Neuron (in vitro differentiated cells): ENCODE results near the gene DNAH12.

Experiments
- H2AFZ ChIP-seq: one replicate; pipeline ENCODE4 v1.6.1; 2013; ENCODE audit warnings: low read depth, mild to moderate bottlenecking, inconsistent platforms, low read length, moderate library complexity
- H3K27me3 ChIP-seq: one replicate; pipeline ENCODE4 v1.6.1; 2013; ENCODE audit warnings: low read length; ENCODE audit not compliant: insufficient read depth
- H3K36me3 ChIP-seq: one replicate; pipeline ENCODE4 v1.6.1; 2013; ENCODE audit warnings: low read length; ENCODE audit not compliant: insufficient read depth
- H3K4me1 ChIP-seq: one replicate; pipeline ENCODE4 v1.6.1; 2013; ENCODE audit warnings: low read length; ENCODE audit not compliant: insufficient read depth
- H3K4me3 ChIP-seq: 2 replicates; pipeline ENCODE4 v1.5.1; 2013; ENCODE audit warnings: mild to moderate bottlenecking, low read length, moderate library complexity
- H3K9me3 ChIP-seq: one replicate; pipeline ENCODE4 v1.6.1; 2013; ENCODE audit warnings: low read length

DNAH12 gene

DNA sequence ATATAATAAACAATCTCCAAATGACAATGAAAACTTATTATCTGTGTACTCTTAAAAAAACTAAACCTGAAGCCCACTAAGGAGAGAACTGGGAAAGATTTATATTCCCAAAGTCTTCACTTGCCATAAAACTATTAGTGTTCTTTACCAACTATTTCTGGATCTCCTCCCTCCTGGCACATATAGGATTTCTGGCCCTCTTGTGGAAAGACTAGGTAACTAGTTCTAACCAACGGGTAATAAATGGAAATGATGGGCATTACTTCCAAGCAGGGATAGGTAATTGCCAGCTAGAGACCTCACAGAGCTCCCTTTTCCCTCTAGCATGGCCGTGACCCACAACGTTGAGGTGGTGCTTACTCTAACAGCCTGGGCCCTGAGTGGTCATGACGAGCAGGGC is 110.1 kb downstream of the DNAH12 start:
- Histone ChIP-seq H3K4me1 (no peaks in the 10 kb centered on the region), H3K27me3 (no peaks in the 10 kb centered on the region), H2AFZ (no peak overlapping the region), H3K9me3 (no peaks in the 10 kb centered on the region), H3K36me3 (no peaks in the 10 kb centered on the region), H3K4me3 (no peak overlapping the region)

DNA sequence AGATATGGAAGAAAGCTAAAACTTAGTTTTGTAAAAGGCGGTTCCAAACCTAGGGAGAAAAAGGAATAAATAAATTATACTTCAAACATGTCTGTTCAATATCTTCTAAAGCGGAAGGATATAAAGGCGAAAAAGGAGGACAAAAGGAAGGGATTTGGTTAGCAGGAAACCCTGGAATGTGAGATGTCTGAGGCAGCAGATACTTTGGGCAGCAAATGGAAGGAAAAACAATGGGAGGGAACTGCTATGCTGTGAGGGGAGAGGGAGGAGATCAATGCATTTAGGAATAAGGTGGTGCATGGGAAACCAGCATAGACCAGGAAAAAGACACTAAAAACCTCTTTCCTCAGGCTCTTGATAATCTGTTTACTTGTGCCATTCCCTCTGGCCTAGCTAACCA is 120.8 kb downstream of the DNAH12 start:
- Histone ChIP-seq H3K4me3 (no peak overlapping the region), H3K4me1 (no peaks in the 10 kb centered on the region), H3K9me3 (no peaks in the 10 kb centered on the region), H3K36me3 (no peaks in the 10 kb centered on the region), H2AFZ (no peak overlapping the region), H3K27me3 (no peaks in the 10 kb centered on the region)

DNA sequence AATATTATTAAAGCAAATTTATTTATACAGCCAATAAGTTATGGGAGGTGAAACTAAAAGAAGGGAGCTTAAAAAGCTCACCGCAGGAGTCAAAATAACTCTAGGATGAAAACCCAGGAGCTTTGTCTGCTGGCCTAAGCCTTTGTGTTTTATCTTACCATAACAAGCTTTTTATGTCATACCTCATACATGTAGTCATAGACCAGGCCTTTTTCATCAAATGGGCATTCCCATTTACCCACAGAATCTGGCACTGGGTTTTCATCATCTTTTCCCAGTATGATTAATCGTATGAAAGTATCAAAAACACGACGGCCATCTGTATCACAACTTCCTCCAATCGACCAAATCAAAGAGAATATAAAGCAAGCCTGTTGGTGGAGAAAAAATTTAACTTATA is 122.8 kb downstream of the DNAH12 start:
- H3K27me3 ChIP-seq: no peaks in the 10 kb centered on the region
- H3K4me3 ChIP-seq: no peak overlapping the region
- H3K36me3 ChIP-seq: no peaks in the 10 kb centered on the region
- H3K9me3 ChIP-seq: no peaks in the 10 kb centered on the region
- H2AFZ ChIP-seq: no peak overlapping the region
- H3K4me1 ChIP-seq: no peaks in the 10 kb centered on the region

DNA sequence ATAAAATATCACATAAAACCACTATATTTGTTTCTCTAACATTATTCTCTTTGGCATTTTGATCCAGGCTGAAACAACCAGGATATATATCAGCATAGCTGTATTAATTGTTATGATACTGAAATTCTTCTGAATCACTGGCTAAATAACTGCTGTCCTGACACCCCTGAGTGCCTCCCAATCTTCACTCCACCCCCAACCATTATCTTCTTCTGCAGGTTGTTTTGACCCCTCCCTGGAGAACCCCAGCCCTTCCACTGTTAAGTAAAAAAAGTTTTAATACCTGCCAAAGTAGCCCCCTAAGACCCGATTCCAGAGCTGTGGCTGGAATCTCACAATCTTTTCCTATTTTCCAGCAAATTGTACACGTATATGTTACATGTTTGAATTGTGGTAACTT is 124.1 kb downstream of the DNAH12 start:
- no peak overlapping the region for H3K4me3 ChIP-seq
- H3K36me3 ChIP-seq: no peaks in the 10 kb centered on the region
- no peak overlapping the region for H2AFZ ChIP-seq
- no peaks in the 10 kb centered on the region for H3K27me3 ChIP-seq
- no peaks in the 10 kb centered on the region for H3K9me3 ChIP-seq
- no peaks in the 10 kb centered on the region for H3K4me1 ChIP-seq

DNA sequence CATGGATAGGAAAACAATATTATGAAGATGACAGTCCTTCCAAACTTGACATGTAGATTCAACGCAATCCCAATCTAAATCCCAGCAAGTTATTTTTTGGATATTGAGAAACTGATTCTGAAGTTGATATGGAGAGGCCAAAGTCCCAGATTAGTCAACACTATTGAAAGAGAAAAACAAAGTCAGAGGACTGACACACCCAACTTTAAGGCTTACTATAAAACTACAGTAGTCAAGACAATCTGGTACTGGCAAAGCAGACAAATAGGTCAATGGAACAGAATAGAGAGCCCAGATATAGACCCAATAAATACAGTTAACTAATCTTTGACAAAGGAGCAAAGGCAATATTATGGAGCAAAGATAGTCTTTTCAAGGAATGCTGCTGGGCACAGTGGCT is 132.4 kb downstream of the DNAH12 start:
- no peaks in the 10 kb centered on the region for H3K36me3 ChIP-seq
- H3K4me3 ChIP-seq: no peak overlapping the region
- peaks cover 5% of the 10 kb centered on the region for H3K27me3 ChIP-seq
- no peaks in the 10 kb centered on the region for H3K4me1 ChIP-seq
- H3K9me3 ChIP-seq: no peaks in the 10 kb centered on the region
- H2AFZ ChIP-seq: no peak overlapping the region

- Histone ChIP-seq H3K4me3 (no peak overlapping the region), H3K9me3 (no peaks in the 10 kb centered on the region), H2AFZ (no peak overlapping the region), H3K27me3 (peaks cover 5% of the 10 kb centered on the region), H3K36me3 (no peaks in the 10 kb centered on the region), H3K4me1 (no peaks in the 10 kb centered on the region)
These were observed 134.7 kb downstream of the DNAH12 start for GRCh38 chr3:57409471-57409870.

DNA sequence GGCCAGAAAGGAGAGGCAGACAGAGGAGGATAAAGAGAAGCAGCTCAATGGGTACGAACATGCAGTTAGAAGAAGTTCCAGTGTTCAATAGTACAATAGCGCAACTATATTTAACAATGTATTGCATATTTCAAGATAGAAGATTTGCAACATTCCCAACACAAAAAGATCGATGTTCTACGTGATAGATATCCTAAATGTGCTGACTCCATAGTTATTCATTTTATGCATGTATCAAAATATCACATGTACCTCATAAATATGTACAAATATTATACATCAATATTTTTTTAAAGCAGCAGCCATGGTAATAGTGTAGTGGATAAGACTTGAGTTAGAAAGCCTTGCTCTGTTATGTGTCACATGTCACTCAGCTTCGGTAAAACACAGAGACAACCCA is 141.5 kb downstream of the DNAH12 start:
- Histone ChIP-seq H3K4me1 (no peaks in the 10 kb centered on the region), H3K4me3 (no peak overlapping the region), H3K36me3 (no peaks in the 10 kb centered on the region), H3K27me3 (no peaks in the 10 kb centered on the region), H2AFZ (no peak overlapping the region), H3K9me3 (no peaks in the 10 kb centered on the region)

DNA sequence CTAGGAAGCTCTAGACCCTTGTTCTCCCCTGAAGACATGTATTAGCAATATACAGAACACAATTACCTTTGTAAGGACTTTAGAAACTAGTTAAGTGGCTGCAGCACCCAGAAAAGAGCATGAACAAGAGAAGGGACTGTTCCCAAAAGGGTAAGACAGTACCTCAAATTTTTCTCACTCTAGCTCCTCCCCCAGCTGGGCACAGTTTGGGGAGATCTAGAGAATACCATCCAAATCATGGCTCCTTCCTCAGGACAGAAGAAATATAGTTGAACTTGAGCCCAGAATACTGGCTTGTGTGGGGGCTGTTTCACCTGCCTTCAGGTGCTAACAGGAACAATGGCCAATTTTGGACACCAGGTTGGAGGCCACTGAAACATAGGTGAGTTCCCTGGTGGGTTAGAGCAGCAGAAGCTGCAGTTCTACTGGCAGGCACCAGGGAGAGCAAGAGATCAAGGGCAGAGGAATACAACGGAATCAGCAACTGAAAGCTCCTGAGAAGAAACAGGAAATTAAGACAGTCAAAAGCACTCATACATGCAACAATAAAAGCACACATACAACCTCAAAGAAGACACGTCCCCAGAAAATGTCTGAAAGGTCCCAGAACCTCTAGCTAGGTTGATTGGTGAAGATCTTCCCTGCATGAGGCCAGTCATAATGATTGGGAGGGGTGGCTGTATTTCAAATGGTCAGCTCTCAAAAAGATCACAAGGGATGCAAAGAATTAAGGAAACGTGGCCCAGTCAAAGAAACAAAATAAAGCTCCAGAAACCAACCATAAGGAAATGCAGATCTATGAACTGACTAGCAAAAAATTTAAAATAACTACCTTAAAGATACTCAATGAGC is 146.7 kb downstream of the DNAH12 start:
- Histone ChIP-seq H3K27me3 (no peaks in the 10 kb centered on the region), H3K9me3 (no peaks in the 10 kb centered on the region), H3K4me3 (no peak overlapping the region), H2AFZ (no peak overlapping the region), H3K4me1 (no peaks in the 10 kb centered on the region), H3K36me3 (no peaks in the 10 kb centered on the region)

DNA sequence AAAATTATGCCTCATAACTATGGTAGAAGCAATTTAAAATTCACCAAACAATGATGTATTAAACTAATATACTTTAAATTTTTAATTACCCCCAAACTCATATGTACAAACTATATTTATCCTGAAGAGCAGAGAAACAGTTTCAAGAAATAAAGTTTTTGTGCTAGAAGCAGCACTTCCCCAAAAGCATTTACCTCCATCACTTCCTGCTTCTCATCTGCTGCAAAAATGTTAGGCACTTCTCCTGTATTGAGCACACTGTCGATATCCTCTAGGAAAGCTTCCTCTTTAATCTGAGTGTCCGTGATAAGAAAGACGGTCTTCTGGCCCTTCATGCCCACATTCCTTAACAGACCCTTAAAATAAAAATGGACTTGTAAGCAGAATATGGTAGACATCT is 150.2 kb downstream of the DNAH12 start:
- Histone ChIP-seq H3K36me3 (no peaks in the 10 kb centered on the region), H3K27me3 (no peaks in the 10 kb centered on the region), H2AFZ (no peak overlapping the region), H3K4me1 (no peaks in the 10 kb centered on the region), H3K4me3 (no peak overlapping the region), H3K9me3 (no peaks in the 10 kb centered on the region)

DNA sequence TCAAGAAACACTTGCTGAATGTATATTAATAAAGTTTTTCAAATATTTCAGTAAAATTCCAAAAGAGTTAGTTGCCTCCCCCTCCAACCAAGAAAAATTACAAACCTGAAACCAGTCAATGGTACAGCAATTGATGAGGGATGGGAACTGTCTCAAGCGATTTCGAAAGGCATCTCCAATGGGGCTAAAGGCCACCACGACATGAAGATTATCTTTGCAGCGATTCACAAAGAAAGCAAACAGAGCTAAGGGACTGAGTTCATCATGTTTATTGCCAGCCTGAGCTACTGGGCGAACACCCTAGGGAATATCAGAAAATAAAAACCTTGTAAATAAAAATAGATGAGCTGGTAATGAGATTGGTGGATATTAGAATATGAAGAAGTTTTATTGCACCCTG is 152.4 kb downstream of the DNAH12 start:
- H3K27me3 ChIP-seq: no peaks in the 10 kb centered on the region
- no peaks in the 10 kb centered on the region for H3K4me1 ChIP-seq
- no peak overlapping the region for H3K4me3 ChIP-seq
- H3K9me3 ChIP-seq: no peaks in the 10 kb centered on the region
- no peak overlapping the region for H2AFZ ChIP-seq
- no peaks in the 10 kb centered on the region for H3K36me3 ChIP-seq

DNA sequence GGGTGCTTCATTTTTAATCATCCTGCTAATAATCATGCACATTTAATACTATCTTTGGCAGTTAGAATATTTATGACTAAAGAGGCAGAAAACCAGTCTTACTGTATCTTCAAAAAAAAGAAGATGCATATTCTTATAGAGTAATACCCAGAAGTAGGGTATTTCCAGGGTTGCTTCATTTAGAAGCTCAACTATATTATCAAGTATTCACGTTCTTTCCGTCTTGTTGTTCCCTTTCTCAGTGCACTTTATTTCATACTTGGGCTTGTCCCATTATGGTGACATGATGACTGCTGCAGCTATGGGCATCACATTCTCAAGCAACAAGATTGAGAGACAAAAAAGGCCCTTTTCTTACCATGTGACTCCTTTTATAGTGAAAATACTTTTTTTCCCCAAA is 154.9 kb downstream of the DNAH12 start:
- no peak overlapping the region for H2AFZ ChIP-seq
- no peaks in the 10 kb centered on the region for H3K27me3 ChIP-seq

DNA sequence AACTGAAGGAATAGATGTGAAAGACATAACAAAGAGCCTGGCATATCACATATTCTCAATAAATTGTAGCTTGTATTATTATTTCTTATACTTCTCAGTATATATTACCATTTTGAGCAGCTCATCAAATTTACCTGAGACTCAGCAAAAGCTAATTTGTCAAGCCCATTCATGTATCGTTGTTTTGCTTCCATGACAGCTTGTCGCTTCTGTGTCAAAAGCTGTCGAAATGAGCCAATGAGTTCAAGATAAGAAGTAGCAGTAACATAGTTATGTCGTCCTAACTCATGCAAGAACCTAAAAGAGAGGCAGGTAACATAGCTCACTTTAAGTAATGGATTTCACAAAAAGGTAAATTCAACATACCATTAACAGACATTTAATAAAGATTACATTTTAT is 157.8 kb downstream of the DNAH12 start:
- Histone ChIP-seq H3K4me3 (no peak overlapping the region), H3K9me3 (no peaks in the 10 kb centered on the region), H3K27me3 (no peaks in the 10 kb centered on the region), H3K36me3 (no peaks in the 10 kb centered on the region), H2AFZ (no peak overlapping the region), H3K4me1 (no peaks in the 10 kb centered on the region)

More for the DNA sequence above, 154.9 kb downstream of the DNAH12 start:
- Histone ChIP-seq H3K4me3 (no peak overlapping the region), H3K9me3 (no peaks in the 10 kb centered on the region), H3K36me3 (no peaks in the 10 kb centered on the region), H3K4me1 (no peaks in the 10 kb centered on the region)

DNA sequence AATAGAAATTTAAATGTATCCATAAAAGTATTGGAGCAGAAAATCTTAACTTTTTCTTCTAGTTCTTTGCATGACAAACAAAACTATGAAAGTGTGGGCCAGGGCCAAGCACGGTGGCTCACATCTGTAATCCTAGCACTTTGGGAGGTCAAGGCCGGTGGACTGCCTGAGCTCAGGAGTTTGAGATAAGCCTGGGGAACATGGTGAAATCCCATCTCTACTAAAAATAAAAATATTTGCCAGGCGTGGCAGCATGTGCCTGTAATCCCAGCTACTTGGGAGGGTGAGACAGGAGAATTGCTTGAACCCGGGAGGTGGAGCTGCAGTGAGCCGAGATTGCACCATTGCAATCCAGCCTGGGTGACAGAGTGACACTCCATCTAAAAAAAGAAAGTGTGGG is 158.6 kb downstream of the DNAH12 start:
- Histone ChIP-seq H2AFZ (no peak overlapping the region), H3K4me3 (no peak overlapping the region), H3K4me1 (no peaks in the 10 kb centered on the region), H3K36me3 (no peaks in the 10 kb centered on the region), H3K27me3 (no peaks in the 10 kb centered on the region), H3K9me3 (no peaks in the 10 kb centered on the region)

DNA sequence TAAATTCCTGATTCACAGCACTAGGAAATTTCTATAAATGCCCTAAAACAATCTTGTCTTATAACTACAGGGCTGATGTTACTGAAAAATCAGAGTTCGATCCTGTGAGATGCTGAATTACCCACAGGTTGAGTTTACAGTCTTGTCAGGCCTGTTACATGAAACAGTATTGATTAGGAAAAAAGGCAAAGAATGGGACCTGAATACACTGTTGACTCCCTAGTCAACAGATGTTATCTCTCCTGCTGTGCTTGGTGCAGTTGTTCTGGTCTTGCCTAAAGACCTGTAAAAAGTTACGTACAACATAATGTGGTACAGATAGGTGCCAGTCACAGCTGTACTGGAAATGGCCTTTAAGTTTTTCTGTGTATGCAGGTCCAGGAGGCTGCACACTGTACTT is 160.3 kb downstream of the DNAH12 start:
- Histone ChIP-seq H3K4me3 (no peak overlapping the region), H3K27me3 (no peaks in the 10 kb centered on the region), H3K9me3 (no peaks in the 10 kb centered on the region), H3K36me3 (no peaks in the 10 kb centered on the region), H3K4me1 (no peaks in the 10 kb centered on the region), H2AFZ (no peak overlapping the region)
